NCI-H748 (cell line): Measurements from ENCODE around the gene ARFGAP1.
A peak's percentile ranks its signal among the peaks of the same experiment; 100 is the strongest.

Experiments
- DNase-seq: peaks from one replicate; lab custom pipeline; 2025; ENCODE audit not compliant: unreplicated experiment; lab: John Stamatoyannopoulos, UW

The ARFGAP1 gene

DNA sequence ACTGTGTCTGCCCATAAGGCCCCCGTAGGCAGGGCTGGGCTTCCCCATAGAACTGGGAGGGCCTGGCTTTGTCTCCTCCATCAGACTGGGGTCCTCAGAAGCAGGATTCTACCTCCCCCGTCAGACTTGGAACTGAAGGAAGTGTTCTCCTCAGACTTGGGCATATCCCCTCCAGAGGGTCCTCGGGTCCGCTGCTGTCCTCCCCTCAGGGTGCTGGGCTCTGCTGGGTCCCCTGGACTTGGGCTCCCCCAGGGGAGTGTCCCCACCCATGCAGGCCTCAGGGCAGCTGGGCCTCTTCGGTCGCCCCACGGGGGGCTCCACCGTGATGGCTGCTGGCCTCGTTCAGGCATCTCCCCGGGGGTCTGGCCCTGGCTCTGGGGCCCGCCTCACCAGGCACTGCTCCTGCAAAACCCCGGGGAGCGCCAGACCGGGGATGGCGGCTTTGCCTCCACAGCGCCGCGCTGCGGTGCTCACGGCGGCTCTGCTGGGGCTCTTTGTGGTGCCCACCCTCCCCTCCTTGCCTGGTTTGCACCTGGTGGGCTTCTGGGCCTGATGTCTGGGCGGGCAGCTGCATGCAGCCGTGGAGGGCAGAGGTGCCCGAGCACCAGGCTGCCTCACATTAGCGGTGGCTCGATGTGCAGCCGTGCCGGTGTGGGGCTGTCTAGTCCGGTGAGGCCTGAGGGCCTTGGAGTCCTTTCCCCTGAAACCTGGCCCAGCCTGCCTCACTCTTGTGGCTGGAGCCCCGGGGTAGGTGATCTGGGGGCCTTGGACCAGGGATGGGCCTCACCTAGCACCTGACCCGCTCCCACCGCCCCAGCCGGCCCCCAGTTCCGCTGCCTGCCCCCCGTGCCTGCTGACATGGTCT is 34.3 kb downstream of the ARFGAP1 start:
- DNase-seq: no peak

DNA sequence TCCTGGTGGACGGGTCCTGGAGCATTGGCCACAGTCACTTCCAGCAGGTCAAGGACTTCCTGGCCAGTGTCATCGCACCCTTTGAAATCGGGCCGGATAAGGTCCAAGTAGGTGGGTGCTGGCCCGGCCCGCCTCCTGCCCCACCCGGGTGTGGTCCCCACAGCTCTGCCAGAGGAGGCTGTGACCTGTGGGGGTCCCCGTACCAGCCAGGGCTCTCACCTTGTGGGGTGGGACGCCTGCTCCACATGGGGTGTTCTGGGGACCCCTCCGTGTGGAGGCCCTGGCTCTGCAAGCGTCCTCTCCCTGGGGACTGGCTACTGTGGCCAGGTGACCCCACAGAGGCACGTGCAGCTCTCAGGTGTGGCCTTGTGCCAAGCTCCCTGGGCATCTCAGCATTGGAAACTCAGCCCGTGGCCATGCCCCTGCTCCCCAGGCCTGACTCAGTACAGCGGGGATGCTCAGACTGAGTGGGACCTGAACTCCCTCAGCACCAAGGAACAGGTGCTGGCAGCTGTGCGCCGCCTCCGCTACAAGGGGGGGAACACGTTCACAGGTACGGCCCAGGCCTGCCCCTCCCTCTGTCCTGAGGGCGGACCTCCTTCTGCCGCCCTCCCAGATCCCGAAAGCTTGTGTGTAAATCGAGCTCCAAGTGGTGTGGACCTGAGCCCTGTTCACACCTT is 35.1 kb downstream of the ARFGAP1 start:
- DNase-seq: no peak

DNA sequence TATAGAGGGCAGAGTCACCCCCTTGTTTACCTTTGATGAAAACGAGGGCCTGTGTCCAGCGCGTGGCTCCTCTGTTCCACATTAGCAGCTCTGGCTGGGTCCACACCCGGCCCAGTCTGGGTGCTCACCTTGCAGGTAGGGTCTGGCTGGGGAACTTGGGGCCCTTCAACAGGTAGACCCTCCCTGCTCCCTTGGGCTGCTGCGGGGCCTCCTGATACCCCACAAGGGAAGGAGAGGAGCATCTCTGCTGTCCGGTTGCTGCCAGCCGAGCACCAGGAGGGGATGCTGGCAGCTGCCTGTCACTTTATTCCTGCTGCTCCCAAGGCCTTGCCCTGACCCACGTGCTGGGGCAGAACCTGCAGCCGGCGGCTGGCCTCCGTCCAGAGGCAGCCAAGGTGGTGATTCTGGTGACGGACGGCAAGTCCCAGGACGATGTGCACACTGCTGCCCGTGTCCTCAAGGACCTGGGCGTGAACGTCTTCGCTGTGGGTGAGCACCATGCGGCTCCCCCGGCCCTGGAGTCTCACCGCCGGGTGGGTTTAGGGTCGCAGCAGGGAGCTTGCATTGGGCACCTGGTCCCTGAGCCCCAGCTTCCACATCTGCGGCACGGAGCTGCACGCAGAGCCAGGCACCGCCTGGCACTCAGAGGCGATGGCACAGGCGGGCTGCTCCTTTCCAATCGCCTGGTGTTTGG is 35.8 kb downstream of the ARFGAP1 start:
- no peak for DNase-seq

DNA sequence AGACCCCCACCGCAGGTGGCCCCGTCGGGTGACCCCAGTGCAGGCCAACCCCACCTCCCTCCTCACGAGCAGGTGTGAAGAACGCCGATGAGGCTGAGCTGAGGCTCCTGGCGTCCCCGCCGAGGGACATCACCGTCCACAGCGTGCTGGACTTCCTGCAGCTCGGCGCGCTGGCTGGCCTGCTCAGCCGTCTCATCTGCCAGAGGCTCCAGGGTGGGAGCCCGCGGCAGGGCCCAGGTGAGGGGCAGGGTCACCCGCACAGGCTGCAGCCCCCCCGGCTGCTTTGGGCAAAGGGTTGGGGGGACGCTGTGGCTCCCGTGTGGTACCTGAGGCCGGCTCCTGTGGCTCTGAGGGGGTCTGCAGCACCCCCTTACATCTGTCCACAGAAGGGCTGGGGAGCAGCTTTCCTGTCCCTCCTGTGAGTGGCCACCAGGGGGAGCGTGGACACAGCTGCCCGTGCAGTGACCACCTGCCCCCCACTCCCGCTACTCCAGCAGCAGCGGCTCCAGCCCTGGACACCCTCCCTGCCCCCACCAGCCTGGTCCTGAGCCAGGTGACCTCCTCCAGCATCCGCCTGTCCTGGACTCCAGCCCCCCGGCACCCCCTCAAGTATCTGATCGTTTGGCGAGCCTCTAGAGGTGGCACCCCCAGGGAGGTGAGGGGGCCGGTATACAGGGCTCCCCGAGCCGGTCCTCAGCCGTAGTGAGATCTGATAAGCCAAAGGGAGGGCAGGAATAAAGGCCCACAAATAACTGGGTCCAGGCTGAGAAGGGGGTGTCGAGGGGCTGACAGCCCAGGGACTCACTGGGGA is 36.9 kb downstream of the ARFGAP1 start:
- peak; percentile 52 for DNase-seq

DNA sequence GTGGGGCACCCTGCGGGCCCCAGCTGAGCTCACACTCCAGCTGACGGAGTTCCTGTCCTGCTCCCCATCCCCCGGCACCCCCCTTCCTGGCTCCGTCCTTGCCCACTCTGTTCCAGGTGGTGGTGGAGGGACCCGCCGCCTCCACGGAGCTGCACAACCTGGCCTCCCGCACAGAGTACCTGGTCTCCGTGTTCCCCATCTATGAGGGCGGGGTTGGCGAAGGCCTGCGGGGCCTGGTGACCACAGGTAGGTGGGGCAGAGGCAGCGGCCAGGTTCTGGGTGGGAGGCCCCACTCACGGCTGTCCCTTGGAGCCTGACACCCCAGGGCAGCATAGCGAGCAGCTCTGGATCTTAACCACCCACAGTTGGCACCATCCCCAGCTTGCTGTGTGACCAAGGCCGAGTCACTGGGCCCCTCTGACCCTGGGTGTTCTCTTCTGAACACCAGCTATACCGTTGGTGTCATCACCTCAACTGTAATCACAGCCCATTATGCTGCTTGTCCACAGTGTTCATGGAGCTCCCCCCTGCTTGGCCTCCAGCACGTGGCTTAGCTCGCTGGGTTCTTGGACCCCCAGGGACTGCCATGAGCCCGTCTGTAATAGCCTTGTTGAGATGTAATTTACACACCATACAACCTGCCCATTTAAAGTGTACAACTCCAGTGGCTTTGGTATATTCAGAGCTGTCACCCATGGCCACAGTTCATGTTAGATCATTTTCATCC is 37.8 kb downstream of the ARFGAP1 start:
- no peak for DNase-seq

DNA sequence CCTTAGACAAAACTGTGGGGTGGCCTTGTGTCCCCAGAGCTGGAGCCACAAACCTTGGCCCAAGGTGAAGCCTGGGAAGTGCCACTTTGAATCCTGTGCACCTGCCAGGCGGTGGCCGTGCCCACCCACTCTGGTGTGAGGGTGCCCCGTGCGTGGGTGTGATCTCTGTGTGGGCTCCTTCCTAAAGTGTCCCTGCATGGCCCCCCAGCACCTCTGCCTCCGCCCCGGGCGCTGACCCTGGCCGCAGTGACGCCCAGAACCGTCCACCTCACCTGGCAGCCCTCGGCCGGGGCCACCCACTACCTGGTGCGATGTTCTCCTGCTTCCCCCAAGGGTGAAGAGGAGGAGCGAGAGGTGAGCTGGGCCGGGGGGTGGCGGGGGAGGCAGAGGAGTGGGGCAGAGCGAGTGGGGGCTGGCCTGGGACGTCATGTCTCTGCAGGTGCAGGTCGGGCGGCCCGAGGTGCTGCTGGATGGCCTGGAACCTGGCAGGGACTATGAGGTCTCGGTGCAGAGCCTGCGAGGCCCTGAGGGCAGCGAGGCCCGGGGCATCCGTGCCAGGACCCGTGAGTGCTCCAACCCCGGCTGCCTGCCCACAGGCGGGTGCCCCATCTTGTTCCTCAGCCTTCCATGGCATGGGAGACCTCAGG is 38.7 kb downstream of the ARFGAP1 start:
- DNase-seq: no peak

DNA sequence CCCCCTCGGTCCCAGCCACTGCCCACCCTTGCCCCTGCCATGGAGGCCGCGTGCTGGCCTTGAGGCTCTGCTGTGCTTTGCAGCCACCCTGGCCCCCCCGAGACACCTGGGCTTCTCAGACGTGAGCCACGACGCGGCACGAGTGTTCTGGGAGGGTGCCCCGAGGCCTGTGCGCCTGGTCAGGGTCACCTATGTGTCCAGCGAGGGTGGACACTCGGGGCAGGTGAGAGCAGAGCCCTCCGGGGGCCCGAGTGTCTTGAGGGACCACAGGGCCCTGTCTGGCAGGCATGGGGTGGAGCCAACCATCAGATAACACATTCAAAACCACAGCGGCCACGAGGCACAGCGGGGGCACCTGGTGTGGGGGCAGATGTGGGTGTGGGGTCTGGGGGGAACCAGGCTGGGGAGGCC is 39.2 kb downstream of the ARFGAP1 start:
- no peak for DNase-seq

DNA sequence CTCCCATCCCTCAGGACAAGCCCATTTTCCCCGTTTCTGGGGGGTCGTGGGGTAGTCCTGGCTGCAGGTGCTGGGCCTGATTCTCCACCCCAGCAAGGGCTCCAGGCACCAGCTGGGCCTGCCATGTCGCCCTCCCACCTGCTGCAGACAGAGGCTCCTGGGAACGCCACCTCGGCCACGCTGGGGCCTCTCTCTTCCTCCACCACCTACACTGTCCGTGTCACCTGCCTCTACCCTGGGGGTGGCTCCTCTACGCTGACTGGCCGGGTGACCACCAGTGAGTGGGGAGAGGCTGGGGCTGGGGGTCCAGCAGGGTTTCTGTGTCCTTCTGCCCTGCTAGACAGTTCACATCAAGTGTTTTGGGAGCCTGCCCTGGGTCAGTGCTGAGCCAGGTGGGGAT is 39.7 kb downstream of the ARFGAP1 start:
- no peak for DNase-seq

DNA sequence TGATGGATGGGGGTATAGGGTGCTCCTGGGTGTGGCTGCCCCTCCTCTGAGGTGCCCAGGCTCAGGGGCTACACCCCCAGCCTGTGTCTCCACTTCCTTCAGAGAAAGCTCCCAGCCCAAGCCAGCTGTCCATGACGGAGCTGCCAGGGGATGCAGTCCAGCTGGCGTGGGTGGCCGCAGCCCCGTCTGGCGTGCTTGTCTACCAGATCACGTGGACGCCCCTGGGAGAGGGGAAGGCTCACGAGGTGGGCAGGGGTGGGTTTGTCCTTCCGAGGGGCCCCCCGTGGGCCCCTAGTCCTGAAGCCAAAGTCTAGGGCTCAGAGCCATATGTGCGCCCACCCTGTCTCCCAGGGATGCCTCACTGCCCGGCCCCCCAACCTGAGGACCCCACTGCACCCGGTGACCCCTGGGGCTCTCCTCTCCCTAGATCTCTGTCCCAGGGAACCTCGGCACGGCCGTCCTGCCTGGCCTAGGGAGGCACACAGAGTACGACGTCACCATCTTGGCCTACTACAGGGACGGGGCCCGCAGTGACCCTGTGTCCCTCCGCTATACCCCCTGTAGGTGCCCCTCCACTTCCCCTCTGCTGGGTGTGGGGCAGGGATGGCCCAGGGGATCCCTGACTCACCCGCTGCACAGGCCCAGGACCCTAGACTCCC is 40.2 kb downstream of the ARFGAP1 start:
- DNase-seq: no peak

DNA sequence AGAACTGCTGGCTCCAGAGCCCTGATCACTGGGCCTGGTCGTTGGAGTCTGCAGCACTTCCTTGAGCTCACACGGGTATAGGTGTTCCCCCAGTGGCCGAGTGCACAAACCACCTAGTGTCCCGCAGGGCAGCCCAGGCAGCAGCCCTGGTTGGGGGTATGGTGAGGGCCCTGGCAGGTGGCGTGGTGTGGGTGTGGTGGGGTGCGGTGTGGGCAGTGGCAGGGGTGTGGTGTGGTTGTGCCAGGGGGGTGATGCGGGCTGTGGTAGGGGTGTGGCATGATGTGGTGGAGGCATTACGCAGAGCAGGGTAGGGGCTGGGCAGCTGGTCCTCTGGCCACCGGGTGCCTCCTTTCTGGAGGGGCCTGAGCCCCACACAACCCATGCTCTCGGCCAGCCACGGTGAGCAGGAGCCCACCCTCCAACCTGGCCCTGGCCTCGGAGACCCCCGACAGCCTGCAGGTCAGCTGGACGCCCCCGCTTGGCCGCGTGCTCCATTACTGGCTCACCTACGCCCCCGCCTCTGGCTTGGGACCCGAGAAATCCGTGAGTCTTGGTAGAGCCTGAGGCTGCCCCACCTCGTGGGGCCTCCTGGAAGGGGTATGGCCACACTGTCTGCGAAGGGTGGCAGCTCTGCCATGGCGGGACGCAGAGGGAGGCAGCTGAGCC is 40.9 kb downstream of the ARFGAP1 start:
- DNase-seq: no peak

DNA sequence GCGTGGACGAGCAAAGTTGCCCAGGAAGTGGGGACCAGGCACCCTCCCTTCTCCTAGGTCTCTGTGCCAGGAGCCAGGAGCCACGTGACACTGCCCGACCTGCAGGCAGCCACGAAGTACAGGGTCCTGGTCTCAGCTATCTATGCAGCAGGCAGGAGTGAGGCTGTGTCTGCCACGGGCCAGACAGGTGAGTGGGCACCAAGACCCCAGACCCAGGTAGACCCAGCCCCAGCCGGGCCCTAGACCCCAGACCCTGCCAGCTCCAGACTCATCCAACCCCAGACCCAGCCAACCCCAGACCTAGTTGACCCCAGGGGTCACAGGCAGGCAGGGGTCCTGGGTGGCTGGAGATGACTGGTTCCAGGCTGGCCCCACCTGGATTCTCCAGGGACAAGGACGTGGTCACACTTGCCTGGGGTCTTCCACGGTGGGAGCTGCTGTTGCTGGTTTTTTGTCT is 41.4 kb downstream of the ARFGAP1 start:
- no peak for DNase-seq

DNA sequence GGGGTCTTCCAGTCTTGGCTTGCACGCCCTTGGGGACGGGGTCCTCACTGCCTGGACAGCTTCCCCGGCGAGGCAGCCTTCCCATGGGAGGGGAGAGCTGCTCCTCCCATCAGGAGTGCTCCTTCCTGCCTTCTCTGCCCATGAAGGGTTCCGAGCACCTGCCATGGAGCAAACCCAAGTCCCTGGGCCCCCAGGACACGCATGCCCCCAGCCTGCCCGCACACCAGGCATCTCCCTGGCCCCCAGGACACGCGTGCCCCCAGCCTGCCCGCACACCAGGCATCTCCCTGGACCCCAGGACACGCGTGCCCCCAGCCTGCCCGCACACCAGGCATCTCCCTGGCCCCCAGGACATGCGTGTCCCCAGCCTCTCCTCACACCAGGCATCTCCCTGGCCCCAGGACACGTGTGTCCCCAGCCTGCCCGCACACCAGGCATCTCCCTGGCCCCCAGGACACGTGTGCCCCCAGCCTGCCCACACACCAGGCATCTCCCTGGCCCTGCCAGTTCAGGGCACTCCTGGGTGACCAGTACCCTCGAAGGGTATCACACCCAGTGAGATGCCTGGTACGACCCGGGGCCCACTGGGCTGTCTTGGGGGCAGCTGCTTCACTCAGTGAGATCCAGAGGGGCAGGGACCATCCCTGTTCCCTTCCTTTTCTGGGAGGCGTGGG is 42.1 kb downstream of the ARFGAP1 start:
- DNase-seq: no peak

DNA sequence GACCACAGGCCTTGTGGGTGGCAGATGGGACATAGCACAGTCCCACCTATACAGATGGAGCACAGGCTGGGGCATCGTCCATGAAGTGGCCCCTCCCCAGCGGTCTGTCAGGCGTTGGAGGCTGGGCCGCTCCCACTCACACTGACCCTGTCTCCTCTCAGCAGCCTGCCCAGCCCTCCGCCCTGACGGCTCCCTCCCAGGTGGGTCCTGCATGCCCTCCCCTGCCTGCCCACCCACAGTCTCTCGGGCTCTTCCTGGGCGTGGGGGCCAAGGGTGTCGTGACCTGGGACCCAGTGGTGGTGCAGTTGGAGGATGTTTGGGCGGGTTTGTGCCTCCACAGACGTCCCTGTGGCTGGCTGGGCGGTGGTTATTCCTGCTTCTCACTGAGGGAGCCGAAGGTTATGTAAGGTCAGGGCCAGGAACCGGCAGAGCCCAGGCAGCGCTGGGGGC is 42.7 kb downstream of the ARFGAP1 start:
- DNase-seq: no peak

DNA sequence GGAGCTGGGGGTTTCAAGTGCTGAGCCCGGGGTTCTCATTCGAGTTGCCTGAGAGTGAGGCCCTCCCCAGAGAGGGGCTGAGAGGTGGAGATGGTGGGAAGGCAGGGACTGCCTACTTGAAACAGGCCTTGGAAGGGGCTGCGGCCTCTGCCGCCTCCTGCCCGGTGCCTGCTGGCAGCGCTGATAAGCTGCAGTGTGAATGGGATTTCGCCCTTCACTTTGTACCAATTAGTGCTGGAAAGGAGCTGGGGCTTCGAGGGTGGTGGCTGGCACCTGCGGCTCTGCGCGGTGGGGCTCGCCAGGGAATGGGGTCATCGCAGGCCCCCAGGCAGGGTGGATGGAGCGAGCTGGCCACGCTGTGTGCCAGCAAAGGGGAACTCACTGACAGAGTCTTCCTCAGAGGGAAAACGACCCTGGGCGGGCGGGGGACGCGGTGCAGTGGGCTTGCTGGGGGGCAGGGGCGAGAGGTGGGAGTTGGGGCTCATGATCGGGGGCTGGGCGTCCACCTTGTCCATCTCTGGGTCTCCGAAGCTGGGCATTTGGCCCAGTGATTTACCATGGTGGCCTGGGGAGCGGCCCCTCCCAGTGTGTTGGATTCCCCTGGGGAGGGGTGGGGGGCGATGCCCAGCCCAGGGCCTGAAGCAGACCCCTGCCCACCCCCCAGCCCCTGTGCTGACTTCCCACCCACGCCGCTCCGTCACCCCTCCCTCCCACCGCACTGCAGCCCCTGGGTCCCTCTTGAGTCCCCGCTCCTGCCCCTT is 43.3 kb downstream of the ARFGAP1 start:
- no peak for DNase-seq

DNA sequence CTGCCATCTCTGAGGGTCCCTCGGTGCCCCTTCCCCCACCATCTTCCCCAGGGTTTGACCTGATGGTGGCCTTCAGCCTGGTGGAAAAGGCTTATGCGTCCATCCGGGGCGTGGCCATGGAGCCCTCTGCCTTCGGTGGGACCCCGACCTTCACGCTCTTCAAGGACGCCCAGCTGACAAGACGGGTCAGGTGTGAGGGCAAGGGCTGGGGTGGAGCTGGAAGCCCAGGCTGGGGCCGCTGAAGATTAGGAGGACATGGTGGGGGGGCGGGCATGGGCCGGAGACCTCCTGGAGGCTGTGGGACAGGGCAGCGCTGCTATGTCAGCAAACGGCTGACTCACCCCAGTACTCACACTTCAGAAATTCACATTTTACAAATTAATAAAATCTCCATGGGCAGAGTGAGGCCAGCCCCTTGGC is 43.9 kb downstream of the ARFGAP1 start:
- DNase-seq: no peak

DNA sequence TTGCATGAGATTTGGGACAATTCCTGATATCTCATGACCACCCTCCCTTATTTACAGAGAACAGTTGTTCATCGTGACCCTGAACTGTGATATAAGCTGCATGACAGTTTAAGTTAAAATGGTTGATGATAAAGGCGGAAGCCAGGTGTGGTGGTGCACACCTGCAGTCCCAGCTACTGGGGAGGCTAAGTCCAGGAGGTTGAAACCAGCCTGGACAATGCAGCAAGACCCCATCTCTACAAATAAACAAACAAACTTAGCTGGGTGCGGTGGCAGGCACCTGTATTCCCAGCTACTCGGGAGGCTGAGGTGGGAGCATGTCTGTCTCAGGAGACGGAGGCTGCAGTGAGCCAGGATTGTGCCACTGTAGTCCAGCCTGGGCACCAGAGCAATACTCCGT is 44.4 kb downstream of the ARFGAP1 start:
- no peak for DNase-seq

DNA sequence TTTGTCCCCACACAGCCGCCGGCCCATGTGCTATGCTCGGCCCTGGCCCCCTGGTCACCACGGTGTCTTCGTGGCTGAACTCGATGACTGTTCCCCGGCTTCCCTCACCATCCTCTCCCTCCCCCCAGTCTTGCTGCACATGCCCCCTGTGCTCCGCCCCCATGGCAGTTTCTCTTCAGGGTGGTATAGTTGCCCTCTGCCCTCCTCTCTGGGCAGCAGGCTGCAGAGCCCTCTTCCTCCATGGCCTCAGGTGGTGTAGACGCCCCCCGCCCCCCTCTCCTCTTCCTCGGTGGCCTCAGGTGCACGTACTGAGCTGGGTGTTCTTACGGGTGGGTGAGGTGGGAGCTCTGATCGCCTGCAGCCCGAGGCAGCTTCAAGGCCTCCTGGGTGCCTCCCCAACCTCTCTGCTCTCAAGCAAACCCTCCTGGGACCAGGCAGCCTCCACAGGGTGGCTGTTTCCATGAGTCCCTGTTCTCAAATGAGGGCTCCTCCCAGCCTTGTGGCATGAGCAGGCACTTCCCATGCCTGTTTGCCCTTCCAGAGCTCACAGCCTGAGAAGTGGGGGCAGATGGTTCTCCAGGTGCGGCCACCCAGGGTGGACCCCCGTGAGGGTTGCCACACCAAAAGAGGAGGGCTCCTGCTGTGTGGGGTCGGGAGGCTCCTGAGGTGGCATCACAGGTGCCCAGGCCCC is 45.1 kb downstream of the ARFGAP1 start:
- DNase-seq: no peak
